Measurements from ENCODE around the gene TPRG1L. TPM values are rescaled to one million over a fixed set of nuclear protein-coding genes. Genes with fewer than 3 reads are reported as not detected.
"Not testable (repeated sequence)": the region's sequence is repeated elsewhere in the genome, so short reads cannot be mapped to it uniquely, and the experiment has no call there.

The TPRG1L gene
- total RNA-seq (ENCODE audit: insufficient read depth, low replicate concordance): 14.7 TPM

DNA sequence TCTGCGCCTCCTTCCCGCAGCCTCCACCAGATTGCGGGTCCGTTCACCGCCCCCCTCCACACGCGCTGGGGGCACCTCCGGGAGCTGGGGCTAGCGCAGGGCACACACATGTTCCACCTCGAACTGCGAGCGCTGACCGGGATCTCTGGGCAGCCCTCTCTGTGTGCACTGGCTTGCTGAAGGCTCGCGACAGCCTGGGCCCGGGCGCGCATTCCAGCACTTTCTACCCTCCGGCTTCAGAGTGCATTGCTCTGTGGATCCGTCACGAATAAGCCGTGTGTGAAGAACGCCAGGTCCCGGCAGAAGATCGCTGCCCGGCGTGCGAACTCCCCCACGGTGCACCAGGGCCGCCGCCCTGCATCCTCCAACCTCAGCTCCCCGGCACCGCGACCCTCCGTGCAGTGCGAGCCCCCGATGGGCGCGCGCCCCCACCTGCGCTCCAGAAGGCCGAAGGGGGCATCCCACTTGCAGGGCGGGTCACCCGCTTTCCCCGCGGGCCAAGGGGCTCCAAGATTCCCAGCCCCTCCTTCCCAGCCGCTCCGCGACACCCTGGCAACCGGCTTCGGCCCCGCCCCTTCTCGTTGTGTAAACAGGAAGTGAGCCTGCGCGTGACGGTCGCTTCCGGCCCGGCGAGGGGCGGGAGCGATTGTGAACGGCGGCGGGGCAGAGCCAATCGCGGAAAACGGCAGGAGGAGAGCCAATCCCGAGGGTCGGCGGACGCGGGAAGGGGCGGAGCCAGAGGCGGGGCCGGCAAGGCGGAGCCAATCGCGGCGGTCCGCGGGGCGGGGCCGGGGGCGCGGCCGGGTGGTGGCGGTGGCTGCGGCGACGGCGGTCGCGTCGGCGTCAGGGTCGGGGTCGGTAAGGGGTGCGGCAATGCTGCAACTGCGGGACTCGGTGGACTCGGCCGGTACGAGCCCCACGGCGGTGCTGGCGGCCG is at the start of gene TPRG1L:
TSS of gene TPRG1L (plus strand) at position 816 of the 937 bp plus-strand sequence. CDS start at position 874, 58 bp downstream.
- DNase-seq (ENCODE audit: low spot score): peak; percentile 98

DNA sequence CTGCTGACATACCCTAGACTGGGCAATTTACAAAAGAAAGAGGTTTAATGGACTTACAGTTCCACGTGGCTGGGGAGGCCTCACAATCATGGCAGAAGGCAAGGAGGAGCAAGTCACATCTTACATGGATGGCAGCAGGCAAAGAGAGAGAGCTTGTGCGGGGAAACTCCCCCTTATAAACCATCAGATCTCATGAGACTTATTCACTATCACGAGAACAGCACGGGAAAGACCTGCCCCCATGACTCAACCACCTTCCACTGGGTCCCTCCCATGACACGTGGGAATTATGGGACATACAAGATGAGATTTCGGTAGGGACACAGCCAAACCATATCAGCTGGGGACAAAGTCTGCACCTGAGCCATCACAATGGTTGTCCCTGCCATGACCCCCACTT is 49.3 kb upstream of the TPRG1L start:
- not testable (repeated sequence) for DNase-seq (ENCODE audit: low spot score)

DNA sequence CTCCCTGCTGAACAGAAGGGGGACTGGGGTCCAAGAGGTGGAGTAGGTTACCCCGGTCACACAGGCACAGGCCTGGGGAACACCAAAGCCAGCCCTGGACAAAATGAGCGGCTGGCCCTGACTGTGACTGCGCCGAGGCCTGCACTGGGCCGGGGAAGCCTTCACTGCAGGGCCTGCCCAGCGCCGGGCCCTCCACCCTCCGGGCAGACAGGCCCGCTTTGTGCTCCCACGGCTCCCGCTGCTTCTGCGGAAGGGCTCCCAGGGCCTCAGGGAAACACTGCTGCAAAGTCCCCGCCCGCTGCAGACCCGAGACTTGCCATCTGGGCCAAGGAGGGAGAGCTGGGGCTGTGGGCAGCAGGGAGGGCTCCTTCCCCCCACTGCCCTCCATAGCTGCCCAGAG is 48.8 kb upstream of the TPRG1L start:
- DNase-seq (ENCODE audit: low spot score): no peak

DNA sequence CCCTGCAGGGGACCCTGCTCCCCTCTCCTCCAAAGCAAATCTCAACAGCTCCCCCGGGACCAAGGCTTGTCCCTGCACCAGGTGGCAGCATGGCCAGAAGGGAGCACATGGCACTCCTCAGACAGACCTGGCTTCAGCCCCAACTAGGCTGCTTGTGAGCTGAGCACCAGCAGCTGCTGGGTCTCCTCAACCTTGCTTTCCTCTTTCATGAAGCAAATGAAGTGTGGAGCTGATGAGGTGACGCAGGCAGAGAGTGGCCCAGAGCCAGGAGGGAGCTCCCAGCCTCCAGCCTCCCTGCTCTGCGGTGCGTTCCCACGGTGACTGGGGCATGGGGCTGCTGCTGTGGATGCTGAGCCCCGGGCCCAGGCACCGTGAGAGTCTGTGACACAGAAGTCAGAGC is 47.5 kb upstream of the TPRG1L start:
- DNase-seq (ENCODE audit: low spot score): no peak

DNA sequence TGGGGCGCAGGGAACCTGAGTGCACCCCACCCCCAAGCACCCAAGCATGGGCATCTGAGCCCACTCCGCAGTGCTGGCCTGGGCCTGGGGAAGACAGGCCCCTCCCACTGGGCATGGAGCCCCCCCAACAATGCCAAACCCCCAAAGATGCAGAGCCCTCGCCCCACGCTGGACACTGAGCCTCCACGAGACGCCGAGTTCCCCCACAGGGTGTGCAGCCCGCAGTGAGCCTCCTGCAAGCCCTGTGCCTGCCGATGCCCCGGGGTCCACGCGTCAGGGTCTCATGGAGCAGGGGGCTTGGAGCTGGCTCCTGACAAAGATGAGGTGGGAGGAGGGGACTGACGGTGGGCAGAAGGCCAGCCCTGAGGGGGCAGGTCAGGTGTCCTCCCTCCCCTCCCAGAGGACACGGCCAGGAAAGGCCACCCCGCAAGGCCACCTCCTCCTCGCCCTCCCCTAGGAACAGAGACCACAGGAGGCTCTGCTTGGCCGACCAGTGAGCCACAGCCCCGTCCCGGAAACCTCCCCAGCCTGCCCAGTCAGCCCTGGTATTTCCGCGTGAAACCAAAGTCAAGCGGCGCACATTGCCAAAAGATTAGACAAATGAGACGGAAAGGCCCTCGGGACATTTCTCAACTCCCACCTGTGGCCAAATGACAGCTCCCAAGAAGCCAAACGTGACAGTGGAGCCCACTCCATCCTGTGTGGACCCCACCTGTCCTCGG is 46.9 kb upstream of the TPRG1L start:
- no peak for DNase-seq (ENCODE audit: low spot score)

DNA sequence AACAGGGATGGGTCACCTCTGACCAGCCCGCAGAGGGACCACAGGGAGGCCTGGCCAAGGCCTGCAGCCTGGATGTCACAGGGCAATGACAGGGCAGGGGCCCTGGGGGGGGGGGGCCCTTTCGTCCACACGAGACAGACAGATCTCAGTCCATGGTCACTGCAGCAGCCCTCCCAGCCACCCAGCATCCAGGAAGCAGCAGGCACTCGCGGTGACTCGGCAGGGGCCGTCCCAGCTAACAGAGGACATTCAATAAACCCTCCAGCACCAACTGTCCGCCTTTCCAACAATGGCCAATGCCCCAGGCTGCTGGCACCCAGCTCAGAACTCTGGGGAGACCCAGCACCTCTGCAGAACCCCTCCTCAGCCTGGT is 46.4 kb upstream of the TPRG1L start:
- DNase-seq (ENCODE audit: low spot score): no peak

DNA sequence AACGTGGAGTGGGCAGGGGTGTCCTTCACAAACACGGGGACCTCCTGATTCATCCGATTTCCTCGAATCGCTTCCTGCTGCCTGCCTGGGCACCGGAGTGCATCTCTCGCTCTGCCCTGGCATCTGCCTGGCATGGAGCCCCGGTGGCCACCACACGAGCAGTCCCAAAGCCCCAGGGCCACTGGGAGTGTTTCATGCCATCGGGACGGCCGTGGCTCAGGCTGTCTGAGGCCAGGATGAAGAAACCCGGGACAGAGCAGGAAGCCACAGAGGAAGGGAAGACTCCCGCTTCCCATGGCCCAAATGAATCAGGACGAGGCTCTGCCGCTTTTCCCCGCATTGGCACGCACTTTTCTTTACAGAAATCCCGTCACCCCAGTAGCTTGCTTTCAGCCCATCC is 45.9 kb upstream of the TPRG1L start:
- no peak for DNase-seq (ENCODE audit: low spot score)

DNA sequence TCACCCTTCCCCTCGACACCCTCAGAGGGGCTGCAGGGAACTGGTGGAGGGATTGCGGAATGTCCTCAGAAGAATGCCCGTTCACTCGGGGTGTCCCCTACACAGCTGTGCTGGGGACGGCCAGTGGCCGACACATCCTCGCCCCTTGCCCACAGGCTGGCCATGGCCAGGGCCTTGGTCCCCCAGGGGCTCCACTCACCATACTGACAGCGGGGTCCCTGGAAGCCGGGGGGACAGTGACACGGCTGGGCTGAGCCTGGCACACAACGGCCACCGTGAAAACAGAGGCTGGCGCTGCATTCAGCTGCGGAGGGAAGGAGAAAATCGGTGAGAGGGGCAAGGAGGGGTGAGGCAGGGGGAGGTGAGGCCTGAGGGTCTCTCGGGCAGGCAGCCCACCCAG is 45.2 kb upstream of the TPRG1L start:
- no peak for DNase-seq (ENCODE audit: low spot score)

DNA sequence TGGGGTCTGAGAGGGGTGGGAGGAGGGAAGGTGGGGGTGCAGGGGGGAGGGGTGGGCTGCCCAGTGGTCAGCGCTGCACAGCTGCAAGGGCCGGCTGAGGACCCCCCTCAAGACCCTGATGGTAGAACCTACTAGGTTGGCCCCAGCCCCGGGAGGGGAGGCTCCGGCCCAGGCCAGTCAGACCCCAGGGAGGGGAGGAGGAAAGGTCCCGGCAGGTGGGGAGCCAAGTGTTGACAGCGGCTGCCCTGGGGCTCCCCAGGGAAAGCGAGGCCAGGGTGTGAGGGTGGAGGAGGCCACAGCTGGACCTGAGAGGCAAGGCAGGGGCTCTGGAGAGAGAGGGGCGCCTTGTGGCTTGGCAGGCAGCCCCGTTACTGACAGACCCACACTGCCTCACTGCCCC is 44.6 kb upstream of the TPRG1L start:
- DNase-seq (ENCODE audit: low spot score): no peak

DNA sequence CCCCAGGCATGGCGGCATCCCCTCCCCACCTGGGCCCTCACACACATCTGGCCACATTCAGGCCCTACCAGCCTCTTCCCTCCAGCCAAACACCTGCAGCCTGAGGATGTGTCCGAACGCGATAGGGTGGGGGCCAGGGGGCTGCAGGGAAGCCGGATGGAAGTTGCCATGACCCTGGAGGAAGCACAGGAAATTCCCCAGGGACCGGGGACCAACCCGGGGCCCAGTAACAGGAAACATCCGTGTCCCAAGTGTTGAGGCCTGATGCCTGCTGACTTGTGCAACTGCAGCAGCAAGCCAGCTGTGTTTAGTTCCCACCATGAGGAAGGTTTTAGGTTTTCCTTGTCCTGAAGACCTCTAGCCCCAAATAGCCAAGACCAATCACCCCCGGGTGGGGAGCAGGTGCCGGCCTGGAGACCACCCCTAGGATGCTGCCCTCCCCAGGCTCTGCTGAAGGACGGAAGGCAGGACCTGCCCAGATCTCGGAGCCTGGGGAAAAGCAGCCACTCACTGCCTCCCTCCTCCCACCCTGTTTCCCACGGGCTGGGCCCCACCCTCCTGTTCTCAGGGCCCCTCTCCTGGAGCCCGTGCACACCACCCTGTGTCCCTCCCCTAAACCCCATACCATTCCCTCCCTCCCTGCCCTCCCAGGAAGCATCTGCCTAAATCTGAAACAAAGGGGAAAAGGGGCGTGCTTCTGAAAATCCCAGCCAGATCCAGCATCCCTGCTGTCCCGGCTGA is 43.3 kb upstream of the TPRG1L start:
- no peak for DNase-seq (ENCODE audit: low spot score)

DNA sequence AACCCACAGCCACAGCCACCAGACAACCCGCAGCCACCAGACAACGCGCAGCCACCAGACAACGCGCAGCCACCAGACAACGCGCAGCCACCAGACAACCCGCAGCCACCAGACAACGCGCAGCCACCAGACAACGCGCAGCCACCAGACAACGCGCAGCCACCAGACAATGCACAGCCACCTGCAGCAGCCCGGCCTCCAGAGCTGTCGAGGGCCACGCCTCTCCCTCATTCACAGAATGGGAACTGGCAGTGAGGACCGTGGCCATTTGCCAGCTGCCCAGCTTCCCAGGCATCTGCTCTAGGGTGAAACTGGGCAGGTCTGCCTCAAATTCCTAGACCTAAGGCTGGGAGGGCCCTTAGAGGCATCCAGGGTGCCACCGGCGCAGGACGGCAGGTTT is 41.1 kb upstream of the TPRG1L start:
- not testable (repeated sequence) for DNase-seq (ENCODE audit: low spot score)

DNA sequence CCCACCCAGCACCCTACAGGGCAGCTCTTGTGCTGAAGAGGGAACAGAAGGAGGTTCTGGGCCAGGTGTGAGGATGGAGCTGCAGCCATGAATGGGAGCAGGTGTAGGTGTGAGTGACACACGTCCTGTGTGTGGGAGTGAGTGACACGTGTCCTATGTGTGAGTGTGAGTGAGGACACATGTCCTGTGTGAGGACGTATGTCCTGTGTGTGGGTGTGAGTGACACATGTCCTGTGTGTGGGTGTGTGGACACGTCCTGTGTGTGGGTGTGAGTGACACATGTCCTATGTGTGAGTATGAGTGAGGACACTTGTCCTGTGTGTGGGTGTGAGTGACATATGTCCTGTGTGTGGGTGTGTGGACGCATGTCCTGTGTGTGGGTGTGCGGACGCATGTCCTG is 39.9 kb upstream of the TPRG1L start:
- DNase-seq (ENCODE audit: low spot score): no peak

DNA sequence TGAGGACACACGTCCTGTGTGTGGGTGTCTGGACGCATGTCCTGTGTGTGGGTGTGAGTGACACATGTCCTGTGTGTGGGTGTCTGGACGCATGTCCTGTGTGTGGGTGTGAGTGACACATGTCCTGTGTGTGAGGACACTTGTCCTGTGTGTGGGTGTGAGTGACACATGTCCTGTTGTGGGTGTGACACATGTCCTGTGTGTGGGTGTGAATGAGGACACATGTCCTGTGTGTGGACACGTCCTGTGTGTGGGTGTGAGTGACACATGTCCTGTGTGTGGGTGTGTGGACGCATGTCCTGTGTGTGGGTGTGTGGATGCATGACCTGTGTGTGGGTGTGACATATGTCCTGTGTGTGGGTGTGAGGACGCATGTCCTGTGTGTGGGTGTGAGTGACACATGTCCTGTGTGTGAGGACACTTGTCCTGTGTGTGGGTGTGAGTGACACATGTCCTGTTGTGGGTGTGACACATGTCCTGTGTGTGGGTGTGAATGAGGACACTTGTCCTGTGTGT is 39.4 kb upstream of the TPRG1L start:
- DNase-seq (ENCODE audit: low spot score): not testable (repeated sequence)

DNA sequence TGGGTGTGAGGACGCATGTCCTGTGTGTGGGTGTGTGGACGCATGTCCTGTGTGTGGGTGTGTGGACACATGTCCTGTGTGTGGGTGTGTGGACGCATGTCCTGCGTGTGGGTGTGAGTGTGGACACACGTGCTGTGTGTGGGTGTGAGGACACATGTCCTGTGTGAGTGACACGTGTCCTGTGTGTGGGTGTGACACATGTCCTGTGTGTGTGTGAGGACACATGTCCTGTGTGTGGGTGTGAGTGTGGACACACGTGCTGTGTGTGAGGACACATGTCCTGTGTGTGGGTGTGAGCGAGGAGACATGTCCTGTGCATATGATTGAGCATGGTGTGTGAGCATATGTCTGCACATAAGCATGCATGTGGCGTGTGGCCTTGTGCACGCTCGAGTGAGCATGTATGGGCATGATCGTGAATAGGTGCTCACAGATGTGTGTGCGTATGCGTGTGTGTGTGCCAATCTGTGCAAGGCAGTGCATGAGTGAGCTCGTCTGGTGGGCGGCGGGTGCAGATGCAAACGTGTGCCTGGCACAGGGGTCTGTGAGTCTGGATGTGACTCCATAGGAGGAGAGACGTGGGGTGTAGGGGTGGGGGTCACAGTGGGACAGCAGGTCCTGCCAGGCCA is 38.8 kb upstream of the TPRG1L start:
- no peak for DNase-seq (ENCODE audit: low spot score)

DNA sequence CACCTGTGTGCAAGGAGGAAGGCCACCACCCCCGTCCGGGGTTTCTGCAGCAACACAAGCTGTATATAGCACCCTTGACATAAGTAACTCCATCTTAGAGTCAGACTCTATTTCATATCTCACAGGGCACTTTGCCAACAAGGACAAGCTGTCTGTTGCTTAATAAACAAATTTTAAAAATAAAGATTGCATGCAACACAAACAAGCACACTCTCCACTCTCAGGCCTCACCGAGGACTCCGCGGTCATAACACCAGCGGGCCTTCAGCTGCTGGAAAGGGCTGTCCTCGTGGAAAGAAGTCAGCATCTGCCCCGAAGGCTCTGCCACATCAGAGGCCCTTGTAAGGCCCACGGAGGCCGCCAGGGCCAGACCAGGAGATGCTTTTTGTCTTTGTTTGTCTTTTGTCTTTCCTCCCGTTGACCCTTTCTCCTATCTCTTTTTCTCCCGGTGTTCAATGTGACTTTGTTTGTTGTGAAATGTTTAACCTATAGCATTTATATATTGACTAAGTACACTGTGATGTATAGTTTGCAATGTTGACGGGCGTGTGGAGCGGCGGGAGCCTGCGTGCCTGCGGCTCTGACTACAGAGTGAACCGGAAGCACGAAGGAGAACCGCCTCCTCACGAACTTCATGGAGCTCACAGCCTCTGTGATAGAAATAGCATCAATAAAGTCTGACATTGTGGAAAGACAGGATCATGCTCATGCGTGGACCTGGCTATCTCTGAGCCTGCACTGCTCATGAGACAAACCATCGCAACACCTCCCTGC is 37.6 kb upstream of the TPRG1L start:
- peak; percentile 52 for DNase-seq (ENCODE audit: low spot score)

DNA sequence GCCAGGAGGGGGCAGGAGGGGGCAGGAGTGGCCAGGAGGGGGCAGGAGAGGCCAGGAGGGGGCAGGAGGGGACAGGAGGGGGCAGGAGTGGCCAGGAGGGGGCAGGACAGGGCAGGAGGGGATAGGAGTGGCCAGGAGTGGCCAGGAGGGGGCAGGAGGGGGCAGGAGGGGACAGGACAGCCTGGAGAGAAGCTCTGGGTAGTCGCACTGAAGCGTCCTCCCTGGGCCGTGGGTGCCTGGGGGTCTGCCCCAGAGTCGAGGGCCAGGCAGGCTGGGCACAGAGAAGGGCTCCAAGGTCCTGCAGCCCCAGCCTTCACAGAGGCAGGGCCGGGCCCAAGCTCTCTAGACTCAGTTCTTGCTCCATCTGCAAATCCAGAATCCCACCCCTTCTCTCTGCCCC is 36.4 kb upstream of the TPRG1L start:
- no peak for DNase-seq (ENCODE audit: low spot score)

DNA sequence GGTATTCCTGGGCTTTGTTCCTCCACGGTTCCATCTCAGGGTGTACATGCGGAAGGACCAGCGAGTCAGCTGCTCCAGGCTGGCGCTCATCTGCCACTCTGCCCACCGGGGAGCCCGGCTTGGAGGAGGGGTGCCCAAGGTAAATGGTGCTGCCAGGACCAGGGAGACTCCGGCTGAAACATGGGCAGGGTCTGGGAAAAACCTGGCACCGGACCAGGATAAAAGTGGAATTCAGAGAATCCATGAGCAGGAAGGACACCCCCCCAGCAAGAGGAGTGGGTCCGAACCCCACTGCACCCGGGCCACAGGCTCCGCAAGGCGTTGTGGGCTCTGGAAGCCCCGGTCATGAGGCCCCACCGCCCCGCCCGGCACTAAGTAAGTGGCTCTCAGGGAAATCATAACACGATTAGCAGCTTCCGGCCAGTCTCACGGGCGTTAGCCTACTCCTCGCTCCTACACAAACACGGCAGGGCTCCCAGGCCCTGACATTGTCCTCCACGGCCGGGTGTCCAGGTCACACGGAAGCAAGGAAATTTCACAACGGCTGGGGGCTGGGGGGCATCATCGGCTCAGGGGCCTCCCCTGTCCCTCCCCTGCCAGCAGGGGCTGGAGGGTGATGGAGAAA is 34.6 kb upstream of the TPRG1L start:
- DNase-seq (ENCODE audit: low spot score): no peak

DNA sequence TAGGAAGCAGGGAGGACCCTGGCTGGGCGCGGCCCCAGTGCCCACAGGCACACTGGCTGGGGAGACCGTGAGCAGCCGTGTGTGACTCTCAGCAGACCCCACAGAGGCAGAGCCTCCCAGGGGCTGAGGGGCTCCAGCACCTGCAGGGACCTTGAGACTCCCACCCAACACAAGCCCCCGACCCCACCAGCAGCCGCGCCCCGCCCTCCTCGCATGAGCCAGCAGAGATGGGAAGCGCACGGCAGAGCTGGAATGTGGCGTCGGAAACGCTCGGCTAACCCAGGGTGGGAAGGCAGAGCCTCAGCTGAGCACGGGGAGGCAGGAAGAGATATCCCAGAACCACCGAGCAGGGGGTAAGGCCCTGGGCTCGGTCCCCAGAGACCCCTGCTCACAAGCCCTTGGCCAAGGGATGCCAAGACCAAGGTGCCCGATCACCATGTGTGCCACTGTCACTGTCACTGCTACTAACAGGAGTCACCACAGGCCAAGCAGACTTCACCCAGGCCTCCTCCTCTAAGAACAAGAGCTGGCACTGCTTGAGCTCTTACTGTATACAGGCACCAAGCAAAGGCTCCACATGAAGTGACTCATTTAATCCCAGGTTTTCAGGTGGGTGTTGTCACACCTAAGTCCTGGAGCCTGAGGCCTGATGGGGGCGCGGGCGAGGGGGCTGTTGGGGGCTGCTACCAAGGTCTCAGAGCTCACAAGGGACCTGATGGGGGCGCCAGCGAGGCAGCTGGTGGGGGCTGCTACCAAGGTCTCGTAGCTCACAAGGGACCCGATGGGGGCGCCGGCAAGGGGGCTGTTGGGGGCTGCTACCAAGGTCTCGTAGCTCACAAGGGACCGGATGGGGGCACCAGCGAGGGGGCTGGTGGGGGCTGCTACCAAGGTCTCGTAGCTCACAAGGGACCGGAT is 33.6 kb upstream of the TPRG1L start:
- DNase-seq (ENCODE audit: low spot score): no peak

DNA sequence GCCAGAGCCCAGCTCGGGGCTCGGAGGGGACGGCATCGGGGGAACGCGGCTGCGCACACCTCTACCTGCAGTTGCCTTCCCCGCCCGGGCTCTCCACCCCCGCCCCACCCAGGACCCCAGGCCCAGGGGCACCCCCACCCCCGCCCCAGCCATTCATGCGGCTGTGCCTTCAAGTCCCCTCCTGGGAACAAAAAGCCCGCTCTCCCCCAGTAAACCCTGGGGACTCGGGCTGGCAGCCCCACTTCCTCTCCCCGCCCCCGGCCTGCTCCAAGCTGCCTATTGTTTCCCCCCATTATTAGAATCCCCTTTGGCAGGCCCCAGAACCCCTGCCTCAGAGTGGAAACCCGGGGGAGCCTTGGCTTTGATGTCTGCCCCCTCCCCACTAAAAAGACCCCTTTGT is 31.5 kb upstream of the TPRG1L start:
- no peak for DNase-seq (ENCODE audit: low spot score)
